H54 (cell line): ENCODE results near the gene POLR2L.

Source experiments
- DNase-seq: peaks from one replicate; pipeline ENCODE4 v3.0.0; 2011; ENCODE audit warnings: low spot score, mixed read lengths; ENCODE audit not compliant: insufficient read length
- FAIRE-seq: peaks from 3 replicates; lab custom pipeline; 2011; peaks lifted over from hg19 to GRCh38; lab: Jason Lieb, UNC
- POLR2A ChIP-seq: IDR thresholded peaks from 2 replicates; pipeline ENCODE4 v1.6.1; 2011; ENCODE audit warnings: low read depth, mild to moderate bottlenecking, low read length

Gene POLR2L

GRCh38 chr11:854601-855329 is 12.4 kb upstream of the POLR2L start:
- no peak for FAIRE-seq
- no peak for TF ChIP-seq POLR2A
- no peak for DNase-seq

DNA sequence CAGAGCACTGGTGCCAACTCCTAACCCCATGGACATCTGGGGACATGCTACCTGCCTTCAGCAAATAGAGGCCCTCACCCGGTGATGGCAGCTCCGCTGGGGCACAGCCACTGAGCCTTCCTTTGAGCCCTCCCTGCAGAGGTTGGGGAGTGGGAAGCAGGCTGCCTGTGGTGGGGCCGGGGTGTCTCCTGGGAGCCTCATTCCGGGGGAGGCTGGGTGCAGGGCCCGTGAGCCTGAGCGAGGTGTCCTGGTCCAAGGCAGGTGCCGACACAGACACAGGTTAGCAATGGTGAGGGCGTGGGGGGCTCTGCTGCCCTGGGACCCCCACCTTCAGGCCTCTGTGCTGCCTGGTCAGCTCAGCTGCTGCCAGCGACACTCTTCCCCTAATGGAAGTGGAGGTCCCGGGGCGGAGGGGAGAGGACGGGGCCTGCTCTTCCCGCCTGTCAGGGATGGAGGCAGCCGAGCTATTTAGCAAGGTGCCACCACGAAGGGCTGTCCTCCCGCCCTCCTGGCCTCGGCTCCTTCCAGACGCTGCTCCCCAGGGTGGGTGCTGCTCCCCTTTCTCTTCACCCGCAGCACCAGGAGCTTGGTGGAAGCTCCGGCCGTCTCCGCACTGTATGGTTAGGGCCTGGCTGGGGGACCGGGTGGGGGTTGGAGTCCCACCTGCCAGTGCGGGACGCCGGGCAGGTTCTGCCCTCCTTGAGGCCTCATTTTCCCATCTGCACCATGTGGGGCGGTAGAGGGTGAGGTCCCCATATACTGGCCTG is 11.5 kb upstream of the POLR2L start:
- no peak for FAIRE-seq
- TF ChIP-seq POLR2A, result no peak
- no peak for DNase-seq

- DNase-seq (no peak), FAIRE-seq (no peak)
- TF ChIP-seq POLR2A, result no peak
Measured at GRCh38 chr11:852762-853161, 10.4 kb upstream of the POLR2L start.

DNA sequence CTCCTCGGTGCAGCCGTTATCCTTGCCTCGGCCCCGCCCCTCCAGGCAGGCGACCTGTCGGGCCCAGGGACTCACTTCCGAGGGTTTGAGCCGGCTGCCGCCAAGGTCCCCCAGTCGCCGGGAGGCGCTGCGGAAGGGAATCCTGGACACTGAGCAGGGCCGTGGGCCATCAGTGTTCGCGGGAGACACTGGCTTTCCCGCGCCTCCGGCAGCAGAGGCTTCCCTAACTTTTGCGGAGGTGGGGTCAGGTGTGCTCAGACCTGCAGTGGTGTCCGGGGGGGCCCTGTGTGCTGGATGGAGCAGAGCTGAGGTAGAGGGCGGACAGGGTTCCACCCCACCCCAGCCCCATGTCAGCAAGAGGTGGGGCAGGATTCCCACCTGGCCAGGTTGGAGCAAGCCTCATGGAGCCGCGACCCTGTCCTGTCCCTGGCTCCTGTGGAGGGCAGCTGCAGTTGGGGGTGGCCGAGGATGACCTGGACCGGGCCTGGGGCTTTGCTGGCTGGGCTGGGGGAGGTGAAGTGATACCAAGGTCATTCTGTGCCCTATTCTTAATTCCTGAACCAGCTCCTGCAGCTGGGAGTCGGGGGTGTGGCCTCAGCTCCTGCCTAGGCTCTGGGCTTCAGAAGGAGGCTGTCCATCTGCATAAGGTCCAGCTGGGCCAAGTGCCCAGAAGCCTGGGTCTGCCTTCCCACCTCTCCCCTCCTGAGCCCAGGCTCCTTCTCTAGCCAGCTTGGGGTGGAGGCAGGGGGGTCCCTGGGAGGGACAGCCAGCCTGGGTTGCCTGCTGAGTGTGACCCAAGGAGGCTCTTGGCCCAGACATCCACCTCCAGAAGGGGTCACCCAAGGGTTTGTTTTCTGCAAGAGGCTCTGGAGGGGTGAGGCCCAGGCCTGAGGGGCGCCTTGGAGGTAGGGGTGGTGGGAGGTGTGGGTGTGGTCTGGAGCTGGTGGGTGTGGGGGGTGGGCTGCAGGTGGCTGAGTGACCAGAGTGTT is 8.7 kb upstream of the POLR2L start:
- TF ChIP-seq POLR2A, result no peak
- FAIRE-seq (no peak), DNase-seq (peak; percentile 73)

- TF ChIP-seq POLR2A, result no peak
- DNase-seq, result no peak
- no peak for FAIRE-seq
Measured at GRCh38 chr11:849951-850774, 7.8 kb upstream of the POLR2L start.

GRCh38 chr11:849104-849824 is 6.9 kb upstream of the POLR2L start:
- no peak for TF ChIP-seq POLR2A
- FAIRE-seq (no peak), DNase-seq (no peak)

GRCh38 chr11:848380-848931 is 6.1 kb upstream of the POLR2L start:
- TF ChIP-seq POLR2A, result no peak
- FAIRE-seq (no peak), DNase-seq (peak; percentile 82)

GRCh38 chr11:847876-848275 is 5.5 kb upstream of the POLR2L start:
- no peak for TF ChIP-seq POLR2A
- FAIRE-seq, result no peak
- no peak for DNase-seq

- TF ChIP-seq POLR2A, result no peak
- DNase-seq (peak; percentile 69), FAIRE-seq (no peak)
Measured at GRCh38 chr11:846496-847098, 4.3 kb upstream of the POLR2L start.

DNA sequence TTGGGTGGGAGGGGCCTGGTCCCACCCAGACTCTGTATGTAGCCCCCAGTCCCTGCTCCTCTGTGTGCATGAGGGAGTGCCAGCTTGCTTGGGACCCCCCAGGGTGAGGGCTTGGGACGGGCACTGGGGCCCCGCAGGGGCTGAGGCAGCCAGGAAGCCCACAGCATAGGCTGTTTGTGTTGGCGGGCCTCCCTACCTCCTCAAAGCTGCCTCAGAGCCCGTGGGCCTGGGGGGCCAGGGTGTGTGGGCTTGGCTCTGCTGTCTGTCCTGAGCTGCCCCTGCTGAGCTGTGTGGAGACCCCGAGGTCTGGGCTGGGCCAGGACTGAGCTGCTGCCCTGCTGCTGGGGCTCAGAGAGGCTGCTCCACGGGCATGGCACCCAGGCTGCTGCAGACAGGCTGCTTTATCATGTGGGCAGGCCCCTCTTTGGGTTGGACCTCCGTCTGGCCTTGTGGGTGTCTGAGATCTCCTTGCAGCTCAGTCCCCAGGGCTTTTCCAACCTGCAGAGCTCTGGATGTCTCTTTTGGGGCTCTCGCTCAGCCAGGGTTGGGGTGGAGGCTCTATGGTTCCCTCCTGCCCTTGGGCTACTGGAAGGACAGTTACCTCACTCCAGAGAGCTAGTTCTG is 3.7 kb upstream of the POLR2L start:
- no peak for FAIRE-seq
- TF ChIP-seq POLR2A, result no peak
- no peak for DNase-seq
